Testis (tissue), 3 donors: ENCODE measurements around the gene DPYD. TPM values are rescaled to one million over a fixed set of nuclear protein-coding genes. Genes with fewer than 3 reads are reported as not detected.

Source experiments
- DNase-seq: peaks from one replicate; pipeline ENCODE4 v3.0.0-alpha.2; 2019
- H3K27ac ChIP-seq, 2 donors: fragments of 200-600 bp; sonication (generic); one replicate each; pipeline ENCODE4 v1.5.1; 2019
- H3K27me3 ChIP-seq: fragments of 200-600 bp; sonication (generic); one replicate; pipeline ENCODE4 v1.5.1; 2019
- H3K36me3 ChIP-seq: fragments of 200-600 bp; sonication (generic); one replicate; pipeline ENCODE4 v1.5.1; 2017; ENCODE audit warnings: low read depth; ENCODE audit errors: missing control alignments
- H3K4me1 ChIP-seq: fragments of 200-600 bp; sonication (generic); one replicate; pipeline ENCODE4 v1.5.1; 2019
- H3K4me3 ChIP-seq, 2 donors: fragments of 200-600 bp; sonication (generic); one replicate each; pipeline ENCODE4 v1.5.1; 2017 to 2019
- H3K9me3 ChIP-seq: fragments of 200-600 bp; sonication (generic); one replicate; pipeline ENCODE4 v1.5.1; 2017
- CTCF ChIP-seq, 3 experiments: fragments of 450-650 bp in 2 of 3; fragments of 200-600 bp in 1 of 3; sonication (generic) in 1 of 3; IDR thresholded peaks; one replicate each; pipeline ENCODE4 v1.5.1; 2016 to 2019; ENCODE audit warnings: antibody characterized with exemption in 3 of 3, mild to moderate bottlenecking in 2 of 3, moderate library complexity in 1 of 3
- POLR2A ChIP-seq: fragments of 450-650 bp; IDR thresholded peaks from one replicate; pipeline ENCODE4 v1.6.1; 2017; ENCODE audit warnings: antibody characterized with exemption, mild to moderate bottlenecking, moderate library complexity
- WGBS, 2 donors: methylation state at CpG; one replicate each; pipeline ENCODE4 v1.1.5; 2018; 5-methylcytosine and 5-hydroxymethylcytosine counted together
- intact Hi-C: fragments of 100-400 bp; cut with DNase I; formaldehyde crosslinking; loops from one replicate; pipeline ENCODE4 v1.15.1; 2023; ENCODE audit warnings: low total_unique reads
- polyA plus RNA-seq: library from polyadenylated mRNA; stranded (reverse); fragments of 350-450 nt; fragmentation: Illumina TruSeq; extraction: RNeasy Lipid Tissue Mini Kit (QIAGEN cat#74804); gene quantifications from one replicate; pipeline ENCODE4 v1.2.3, GENCODE V29; 2014; ENCODE audit warnings: low read depth, low replicate concordance; ENCODE audit not compliant: insufficient read depth
- total RNA-seq, 2 donors: library from RNA; depleted of rRNA; stranded (reverse); fragments of >200 nt; gene quantifications; one replicate each; pipeline ENCODE4 v1.2.3, GENCODE V29; 2016

The DPYD gene
- total and polyA plus RNA-seq, 3 donors from 2014 or later, result 6.7 to 14.7 (median 11.5) TPM

DNA sequence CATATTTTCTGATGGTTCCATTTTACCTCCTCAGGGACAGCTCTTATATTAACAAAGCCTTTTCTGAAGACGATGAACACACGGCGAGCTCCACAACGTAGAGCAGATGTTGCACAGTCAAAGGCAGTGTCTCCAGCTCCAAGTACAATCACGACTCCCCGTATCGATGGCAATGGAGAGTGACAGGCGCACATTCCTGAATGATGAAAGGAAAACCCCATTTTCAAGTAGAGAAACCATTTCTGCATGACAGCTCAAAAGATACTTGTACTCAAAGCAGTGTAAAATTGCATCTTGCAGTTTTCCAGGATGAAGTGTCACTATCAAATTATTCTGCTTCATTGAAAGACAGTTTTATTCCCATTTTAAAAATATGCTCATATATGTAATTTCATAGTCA is 327.6 kb downstream of the DPYD start:
- intact Hi-C loops, result no loop called here
- WGBS, 2 donors, result 95% methylated on average over 8 of the region's 8 CpGs
- no peaks in the 10 kb centered on the region for H3K36me3 ChIP-seq

GRCh38 chr1:97588772-97589171 is 332.1 kb downstream of the DPYD start:
- TF ChIP-seq CTCF (IDR thresholded peaks at IDR 0.05) (no peak), POLR2A (no peak)
- Histone ChIP-seq H3K4me1 (no peaks in the 10 kb centered on the region), H3K27me3 (no peaks in the 10 kb centered on the region), H3K9me3 (no peaks in the 10 kb centered on the region), H3K27ac (no peak overlapping the region), H3K36me3 (no peaks in the 10 kb centered on the region), H3K4me3 (no peak overlapping the region)
- intact Hi-C loops, result no loop called here
- DNase-seq, result no peak

More for the DNA sequence above, 327.6 kb downstream of the DPYD start:
- Histone ChIP-seq H3K9me3 (no peaks in the 10 kb centered on the region), H3K27ac (no peak overlapping the region), H3K27me3 (no peaks in the 10 kb centered on the region), H3K4me3 (no peak overlapping the region), H3K4me1 (no peaks in the 10 kb centered on the region)
- no peak for TF ChIP-seq POLR2A
- no peak for TF ChIP-seq CTCF (IDR thresholded peaks at IDR 0.05)
- DNase-seq, result no peak

- no peaks in the 10 kb centered on the region for H3K27me3 ChIP-seq
- no peaks in the 10 kb centered on the region for H3K36me3 ChIP-seq
- WGBS, 2 donors, result 86 to 93% methylated on average over 2 of the region's 2 CpGs
- no peak for DNase-seq
- H3K4me1 ChIP-seq, result no peaks in the 10 kb centered on the region
- H3K4me3 ChIP-seq, result no peak overlapping the region
- no peaks in the 10 kb centered on the region for H3K9me3 ChIP-seq
- TF ChIP-seq POLR2A, result no peak
- no peak for TF ChIP-seq CTCF (IDR thresholded peaks at IDR 0.05)
- intact Hi-C loops, result no loop called here
- H3K27ac ChIP-seq, result no peak overlapping the region
Measured at GRCh38 chr1:97581614-97582051, 339.2 kb downstream of the DPYD start.

DNA sequence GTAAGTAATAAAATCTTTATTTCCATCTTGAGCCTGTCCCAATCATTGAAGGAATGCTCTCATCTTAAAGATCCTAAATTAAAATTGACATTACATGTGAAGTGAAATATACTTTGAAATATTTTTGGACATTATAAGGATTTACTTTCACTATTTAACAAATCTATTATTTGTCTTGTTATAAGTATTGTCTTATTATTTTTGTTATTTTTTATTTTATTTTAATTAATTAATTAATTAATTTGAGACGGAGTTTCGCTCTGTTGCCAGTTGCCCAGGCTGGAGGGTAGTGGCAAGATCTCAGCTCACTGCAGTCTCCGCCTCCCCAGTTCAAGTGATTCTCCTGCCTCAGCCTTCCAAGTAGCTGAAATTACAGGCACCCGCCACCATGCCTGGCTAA is 343.2 kb downstream of the DPYD start:
- Histone ChIP-seq H3K9me3 (no peaks in the 10 kb centered on the region), H3K4me1 (no peaks in the 10 kb centered on the region), H3K36me3 (no peaks in the 10 kb centered on the region), H3K27me3 (no peaks in the 10 kb centered on the region), H3K27ac (no peak overlapping the region), H3K4me3 (no peak overlapping the region)
- intact Hi-C loops, result no loop called here
- WGBS, 2 donors, result 88 to 99% methylated on average over 4 of the region's 4 CpGs
- TF ChIP-seq POLR2A (no peak), CTCF (IDR thresholded peaks at IDR 0.05) (no peak)
- no peak for DNase-seq

DNA sequence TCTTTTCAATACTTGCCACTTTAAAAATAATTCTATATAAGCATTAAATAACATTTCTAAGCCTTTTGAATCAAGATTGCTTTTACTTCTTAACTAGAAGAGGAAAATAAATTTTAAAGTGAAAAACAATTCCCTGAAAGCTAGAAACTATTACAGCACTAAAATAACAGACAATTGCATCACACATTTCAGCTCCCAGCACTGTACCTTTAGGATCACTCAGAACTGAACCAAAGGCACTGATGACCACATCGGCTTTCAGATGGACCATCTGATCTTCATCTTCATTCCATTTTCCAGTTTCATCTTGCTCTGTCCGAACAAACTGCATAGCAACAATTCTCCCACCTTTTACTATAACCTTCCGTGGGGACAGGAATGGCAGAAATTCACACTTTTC is 347.3 kb downstream of the DPYD start:
- Histone ChIP-seq H3K4me3 (no peak overlapping the region), H3K9me3 (no peaks in the 10 kb centered on the region), H3K4me1 (no peaks in the 10 kb centered on the region), H3K27ac (no peak overlapping the region), H3K27me3 (no peaks in the 10 kb centered on the region), H3K36me3 (no peaks in the 10 kb centered on the region)
- intact Hi-C loops, result no loop called here
- DNase-seq, result no peak
- WGBS, 2 donors, result 89 to 90% methylated on average over 3 of the region's 3 CpGs
- TF ChIP-seq CTCF (IDR thresholded peaks at IDR 0.05) (no peak), POLR2A (no peak)
